DMS 273 treated with DMSO at 0.1 percent for 48 hours (cell line): ENCODE results near the gene GNAT1.

ENCODE experiments used
- DNase-seq: peaks from one replicate; lab custom pipeline; 2025; lab: John Stamatoyannopoulos, UW

GNAT1 gene

DNA sequence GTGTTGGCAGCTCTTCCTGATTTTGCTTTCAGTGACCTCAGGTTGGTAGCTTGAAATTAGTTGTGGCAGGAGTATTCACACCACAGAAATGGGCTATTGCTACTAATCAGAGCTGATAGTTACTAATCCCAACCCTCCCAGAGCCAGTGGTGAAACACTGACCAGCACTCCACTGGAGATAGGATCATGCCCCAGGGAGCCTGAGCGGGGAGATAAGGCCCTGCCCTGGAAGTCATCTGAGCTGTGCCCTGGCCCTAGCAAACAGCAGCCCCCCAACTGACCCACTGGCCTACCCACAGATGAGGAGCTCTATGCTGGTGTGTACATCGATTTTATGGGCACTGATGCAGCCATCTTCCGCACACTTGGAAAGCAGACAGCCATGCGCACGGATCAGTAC is 9.4 kb upstream of the GNAT1 start:
- no peak for DNase-seq

DNA sequence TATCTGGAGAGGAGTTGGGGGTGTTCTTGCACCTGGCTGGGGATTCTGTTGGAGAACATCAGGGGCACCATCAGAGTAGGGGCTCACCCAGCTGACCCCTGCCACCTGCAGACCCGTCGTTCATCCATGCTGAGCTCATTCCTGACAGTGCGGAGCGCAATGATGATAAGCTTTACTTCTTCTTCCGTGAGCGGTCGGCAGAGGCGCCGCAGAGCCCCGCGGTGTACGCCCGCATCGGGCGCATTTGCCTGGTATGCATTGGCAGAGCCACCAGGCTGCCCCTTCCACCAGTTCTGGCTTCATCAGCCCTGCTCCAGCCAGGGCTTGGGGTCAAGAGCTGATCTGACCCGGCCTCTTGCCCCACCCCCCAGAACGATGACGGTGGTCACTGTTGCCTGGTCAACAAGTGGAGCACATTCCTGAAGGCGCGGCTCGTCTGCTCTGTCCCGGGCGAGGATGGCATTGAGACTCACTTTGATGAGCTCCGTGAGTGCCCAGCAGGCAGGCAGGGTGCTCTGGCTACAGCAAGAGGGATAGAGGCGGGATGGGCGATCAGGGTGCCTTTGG is 8.8 kb upstream of the GNAT1 start:
- DNase-seq: no peak

DNA sequence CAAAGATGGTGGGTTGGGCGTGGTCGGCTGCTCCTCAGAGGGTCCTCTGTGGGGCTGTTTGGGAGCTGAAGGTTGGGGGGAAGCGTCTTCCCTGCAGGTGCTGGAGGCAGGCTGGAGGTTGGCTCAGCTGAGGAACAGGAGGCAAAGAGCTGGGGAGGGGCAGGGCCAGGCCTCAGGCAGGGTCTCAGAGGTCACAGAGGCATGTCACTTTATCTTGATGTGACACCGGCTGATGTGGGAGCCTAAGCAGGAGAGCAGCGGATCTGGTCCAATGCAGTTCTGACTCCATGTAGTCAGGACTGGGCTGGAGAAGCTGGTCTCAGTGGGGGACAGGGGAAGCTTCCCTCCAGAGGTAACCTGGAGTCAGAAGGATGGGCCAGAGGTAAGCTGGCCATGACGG is 7.7 kb upstream of the GNAT1 start:
- DNase-seq: no peak

DNA sequence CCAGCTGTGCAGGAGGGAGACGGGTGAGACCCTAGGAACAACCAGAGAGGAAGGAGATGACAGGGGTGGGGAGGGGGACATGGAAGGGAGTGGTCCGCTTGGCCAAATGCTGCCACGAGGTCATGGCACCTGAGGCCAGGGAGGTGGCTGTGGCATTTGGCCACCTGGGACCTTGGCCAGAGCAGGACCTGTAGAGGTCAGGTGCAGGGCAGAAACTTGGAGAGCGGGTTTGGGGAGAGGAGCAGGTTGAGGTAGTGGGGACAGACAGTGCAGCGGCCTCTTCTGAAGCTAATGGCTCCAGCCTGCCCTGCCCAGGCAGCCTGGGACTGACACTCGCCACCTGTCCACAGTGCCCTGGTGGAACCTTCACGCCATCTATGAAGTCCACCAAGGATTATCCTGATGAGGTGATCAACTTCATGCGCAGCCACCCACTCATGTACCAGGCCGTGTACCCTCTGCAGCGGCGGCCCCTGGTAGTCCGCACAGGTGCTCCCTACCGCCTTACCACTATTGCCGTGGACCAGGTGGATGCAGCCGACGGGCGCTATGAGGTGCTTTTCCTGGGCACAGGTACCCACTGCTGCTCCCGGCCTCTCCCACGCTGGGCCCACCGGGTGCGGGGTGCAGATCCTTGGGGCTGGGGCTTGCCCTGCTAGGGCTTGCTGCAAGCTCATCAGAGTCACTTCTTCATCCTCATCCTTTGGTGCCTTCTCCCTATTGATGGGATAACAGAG is 7.0 kb upstream of the GNAT1 start:
- DNase-seq: no peak

DNA sequence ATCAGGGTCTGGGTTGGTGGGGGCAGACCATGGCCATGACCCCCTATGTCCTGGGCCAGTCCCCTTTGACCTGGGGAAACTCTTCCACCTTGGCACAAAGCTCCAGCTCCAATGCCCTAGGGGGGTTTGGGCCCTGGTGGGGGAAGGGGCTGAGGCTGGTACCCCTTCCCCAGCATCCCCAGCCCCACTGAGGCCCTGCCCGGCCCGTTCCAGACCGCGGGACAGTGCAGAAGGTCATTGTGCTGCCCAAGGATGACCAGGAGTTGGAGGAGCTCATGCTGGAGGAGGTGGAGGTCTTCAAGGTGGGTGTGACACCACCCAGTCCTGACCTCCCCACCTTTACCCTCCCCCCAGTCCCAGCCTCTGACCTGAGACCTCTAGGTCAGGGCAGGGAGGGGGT is 6.2 kb upstream of the GNAT1 start:
- DNase-seq: no peak

DNA sequence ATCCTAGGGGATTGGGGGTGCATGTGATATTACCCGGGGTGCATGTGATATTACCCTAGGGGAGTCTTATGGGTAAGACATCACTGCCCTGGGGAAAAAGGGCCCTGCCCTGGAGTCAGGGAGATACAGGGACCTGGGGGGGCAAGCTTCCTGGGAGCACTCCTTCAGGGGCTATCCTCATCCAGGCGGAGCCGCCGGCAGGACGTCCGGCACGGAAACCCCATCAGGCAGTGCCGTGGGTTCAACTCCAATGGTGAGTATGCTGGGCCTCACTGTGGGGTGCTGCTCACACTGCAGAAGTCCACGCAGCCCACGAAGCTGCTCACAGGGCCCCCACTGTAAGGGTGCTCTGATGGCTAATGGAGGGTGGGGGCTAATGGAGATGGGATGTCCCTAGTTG is 5.3 kb upstream of the GNAT1 start:
- no peak for DNase-seq

DNA sequence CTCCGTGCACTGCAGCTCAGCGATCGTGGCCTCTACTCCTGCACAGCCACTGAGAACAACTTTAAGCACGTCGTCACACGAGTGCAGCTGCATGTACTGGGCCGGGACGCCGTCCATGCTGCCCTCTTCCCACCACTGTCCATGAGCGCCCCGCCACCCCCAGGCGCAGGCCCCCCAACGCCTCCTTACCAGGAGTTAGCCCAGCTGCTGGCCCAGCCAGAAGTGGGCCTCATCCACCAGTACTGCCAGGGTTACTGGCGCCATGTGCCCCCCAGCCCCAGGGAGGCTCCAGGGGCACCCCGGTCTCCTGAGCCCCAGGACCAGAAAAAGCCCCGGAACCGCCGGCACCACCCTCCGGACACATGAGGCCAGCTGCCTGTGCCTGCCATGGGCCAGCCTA is 3.7 kb upstream of the GNAT1 start:
- no peak for DNase-seq

DNA sequence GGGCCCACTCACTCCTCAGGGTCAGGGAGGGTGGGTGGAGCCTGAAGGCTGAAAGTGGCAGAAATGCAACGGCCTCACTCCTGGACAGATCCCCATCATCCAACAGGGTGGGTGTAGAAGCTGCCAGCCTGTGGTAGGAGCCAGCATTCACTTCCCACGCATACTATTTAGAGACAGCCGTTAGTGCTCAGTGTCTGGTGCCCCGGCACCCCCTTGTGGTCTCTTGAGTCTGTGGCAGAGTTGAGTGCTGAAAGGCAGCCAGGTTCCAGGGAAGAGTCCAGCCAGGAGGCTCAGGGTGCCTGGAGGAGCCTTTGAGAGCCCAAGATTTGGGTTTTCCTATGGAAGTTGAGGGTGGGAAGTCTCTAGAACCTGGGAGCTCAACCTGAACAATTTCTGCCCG is 2.1 kb upstream of the GNAT1 start:
- peak; percentile 32 for DNase-seq

DNA sequence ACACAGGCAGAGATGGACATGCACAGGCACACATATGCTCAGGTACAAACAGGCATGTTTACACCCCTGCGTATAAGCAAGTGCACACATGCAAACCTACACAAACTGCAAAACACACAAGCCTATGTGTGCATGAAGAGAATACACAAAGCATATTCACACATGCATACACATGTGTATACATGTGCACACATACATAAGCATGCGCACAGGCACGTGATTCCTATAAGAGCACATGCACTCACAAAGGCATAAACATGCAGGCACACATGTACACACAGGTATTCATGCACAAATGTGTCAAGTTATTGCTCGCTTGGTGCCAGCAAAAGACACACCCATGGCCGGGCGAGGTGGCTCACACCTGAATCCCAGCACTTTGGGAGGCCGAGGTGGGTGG is 1.4 kb upstream of the GNAT1 start:
- no peak for DNase-seq

DNA sequence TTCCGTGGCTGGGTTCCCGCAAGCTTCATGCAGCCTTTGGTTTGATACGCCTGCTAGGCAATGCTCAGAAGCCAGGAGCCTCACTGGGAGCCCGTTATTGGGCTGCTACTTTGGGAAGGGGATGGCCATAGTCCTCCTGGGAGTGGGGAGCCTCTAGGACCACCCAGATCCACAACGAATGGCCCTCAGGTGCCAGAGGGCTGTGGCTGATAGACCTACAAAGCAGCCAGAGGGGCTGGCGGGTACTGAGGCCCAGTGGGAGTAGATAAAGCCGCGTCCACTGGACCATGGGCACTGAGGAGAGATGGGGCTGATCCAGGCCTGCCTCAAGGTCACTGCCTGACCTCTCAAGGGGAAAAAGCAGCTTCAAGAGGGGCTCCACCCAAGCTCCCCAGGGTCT is 714 bp downstream of the GNAT1 start:
- DNase-seq: no peak

DNA sequence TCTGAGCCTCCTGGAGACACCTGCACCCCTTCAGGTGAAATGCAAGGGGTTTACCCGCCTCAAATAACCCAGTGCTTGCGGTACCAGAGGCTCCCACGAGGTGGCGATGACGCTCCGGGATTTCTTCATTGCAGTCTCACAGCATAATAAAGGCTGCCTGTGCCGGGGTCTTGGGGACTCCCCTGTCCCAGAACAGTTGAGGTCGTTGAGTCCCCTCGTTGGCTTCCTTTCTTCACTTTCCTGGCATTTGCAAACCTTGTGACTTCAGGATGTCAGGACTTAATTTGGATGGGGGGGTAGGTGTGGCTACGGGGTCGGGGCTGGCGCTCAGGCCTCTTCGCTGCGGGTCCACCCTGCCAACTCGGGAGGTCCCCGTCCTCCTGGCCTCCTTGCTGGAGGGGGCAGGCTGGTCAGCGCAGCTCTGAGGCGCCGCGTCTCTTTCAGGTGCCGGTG is 1.3 kb downstream of the GNAT1 start:
- no peak for DNase-seq

DNA sequence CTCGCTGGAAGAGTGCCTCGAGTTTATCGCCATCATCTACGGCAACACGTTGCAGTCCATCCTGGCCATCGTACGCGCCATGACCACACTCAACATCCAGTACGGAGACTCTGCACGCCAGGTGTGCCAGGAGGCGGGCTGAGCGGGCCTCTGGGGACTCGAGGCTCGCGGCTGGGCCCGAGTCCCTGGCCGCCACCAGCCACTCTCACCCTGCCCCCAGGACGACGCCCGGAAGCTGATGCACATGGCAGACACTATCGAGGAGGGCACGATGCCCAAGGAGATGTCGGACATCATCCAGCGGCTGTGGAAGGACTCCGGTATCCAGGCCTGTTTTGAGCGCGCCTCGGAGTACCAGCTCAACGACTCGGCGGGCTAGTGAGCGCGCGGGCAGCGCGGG is 1.9 kb downstream of the GNAT1 start:
- no peak for DNase-seq

DNA sequence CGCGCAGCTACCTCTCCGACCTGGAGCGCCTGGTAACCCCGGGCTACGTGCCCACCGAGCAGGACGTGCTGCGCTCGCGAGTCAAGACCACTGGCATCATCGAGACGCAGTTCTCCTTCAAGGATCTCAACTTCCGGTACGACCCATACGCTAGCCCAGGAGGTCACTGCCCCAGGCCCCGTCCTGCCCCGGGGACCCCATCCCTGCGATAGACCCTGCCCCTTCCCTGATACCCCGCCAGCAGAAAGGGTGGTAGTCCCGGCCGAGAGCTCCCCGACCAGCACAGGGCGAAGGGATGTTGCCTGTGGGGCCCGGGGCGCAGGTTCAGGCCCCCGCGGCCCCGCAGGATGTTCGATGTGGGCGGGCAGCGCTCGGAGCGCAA is 2.3 kb downstream of the GNAT1 start:
- DNase-seq: no peak

DNA sequence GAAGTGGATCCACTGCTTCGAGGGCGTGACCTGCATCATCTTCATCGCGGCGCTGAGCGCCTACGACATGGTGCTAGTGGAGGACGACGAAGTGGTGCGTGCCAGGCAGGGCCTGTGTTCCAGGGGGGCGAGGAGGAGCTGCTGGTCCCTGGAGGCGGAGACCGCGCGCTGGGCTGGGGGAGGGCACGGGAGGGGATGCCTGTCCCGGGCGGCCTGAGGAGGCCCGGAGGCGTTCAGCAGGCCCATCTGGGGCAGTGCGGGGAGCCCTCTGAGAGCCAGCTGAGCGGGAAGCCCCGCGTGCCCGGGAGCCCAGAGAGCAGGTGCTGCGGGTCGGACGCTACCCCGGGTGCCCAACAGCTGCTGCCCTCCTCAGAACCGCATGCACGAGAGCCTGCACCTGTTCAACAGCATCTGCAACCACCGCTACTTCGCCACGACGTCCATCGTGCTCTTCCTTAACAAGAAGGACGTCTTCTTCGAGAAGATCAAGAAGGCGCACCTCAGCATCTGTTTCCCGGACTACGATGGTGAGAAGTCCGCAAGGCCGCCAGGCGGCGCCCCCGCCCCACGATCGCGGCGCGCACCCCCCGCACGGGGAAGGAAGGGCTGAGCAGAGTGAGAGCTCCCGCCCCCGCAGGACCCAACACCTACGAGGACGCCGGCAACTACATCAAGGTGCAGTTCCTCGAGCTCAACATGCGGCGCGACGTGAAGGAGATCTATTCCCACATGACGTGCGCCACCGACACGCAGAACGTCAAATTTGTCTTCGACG is 2.9 kb downstream of the GNAT1 start:
- DNase-seq: no peak

DNA sequence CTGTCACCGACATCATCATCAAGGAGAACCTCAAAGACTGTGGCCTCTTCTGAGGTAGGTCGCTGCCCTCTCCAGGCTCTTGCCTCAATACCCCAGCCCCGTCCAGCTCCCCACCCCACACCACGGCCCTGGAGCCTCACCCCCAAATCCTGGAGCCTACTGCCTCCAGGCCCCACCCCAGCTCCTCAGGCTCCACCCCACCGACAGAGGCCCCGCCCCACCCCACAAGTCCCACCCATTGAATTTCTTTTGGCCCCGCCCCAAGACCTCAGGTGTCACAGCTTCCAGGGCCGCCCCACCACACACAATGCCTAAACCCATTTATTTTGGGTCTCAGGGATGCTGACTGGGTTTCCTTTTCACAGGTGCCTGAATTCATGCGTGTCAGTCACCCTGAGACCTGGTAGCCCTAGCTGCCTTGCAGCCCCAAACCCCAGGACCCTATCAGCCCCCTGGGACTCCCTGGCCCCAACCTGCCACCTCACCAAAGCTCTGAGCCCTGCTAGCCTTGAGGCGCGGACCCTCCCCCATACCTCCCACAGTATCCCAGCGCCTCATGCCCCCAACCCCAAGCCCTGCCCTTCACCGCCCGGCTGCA is 3.6 kb downstream of the GNAT1 start:
- DNase-seq: no peak

DNA sequence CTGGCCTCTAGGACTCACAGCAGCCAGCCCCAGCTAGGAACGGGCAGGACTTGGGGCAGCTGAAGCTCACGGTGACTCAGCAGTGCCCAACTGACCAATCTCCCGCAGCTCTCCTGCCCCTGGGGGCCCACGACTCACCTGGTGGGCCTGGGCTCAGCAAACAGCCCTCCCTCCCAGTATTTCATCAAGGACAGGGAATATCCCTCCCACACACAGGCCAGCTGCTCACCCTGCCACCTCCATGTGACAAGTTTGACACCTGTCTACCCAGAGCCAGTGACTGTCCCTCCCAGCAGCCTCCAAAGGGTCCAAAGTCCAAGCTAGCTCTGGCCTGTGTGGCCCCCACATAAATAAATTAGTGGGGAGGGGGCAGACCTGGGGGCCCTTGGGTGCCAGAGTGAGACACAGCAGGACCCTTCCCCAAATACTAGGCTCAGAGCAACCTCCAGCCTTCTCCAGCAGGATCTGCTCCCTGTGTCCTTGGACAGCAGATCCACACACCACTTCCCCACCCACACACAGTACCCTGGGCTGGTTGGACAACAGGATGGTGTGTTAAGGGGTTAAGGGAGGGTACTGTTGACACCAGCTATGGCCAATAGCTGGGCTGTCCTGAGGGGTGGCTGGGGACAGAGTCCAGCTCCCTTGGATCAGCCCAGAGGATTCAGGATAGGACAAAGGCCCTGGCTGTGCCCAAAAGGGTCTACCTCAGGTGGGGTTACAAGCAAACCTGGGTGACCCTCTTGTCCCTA is 4.3 kb downstream of the GNAT1 start:
- no peak for DNase-seq

DNA sequence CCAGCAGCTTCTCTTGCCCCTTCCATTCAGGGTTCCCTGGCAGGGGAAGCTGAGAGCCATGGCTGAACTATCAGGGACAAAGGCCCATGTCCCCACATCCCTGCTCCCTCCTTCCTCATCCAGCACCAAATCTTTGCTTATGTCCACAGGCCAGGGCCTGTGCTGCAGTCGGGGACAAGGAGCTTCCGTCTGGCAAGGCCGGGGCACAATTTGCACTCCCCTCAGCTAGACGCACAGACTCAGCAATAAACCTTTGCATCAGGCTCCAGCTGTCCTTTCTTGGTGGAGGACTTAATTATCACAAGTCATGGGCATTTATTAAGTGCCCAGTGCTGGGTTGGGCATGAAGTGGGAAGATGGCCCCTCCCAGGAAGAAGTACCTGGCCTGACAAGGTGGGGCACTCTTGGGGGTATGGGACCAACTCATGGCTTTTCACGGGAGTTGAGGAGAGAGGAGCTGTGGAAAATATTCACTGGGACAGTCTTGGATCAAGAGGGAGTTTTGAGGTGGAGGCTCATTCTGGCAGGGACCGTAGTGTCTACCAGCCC is 4.9 kb downstream of the GNAT1 start:
- DNase-seq: no peak

DNA sequence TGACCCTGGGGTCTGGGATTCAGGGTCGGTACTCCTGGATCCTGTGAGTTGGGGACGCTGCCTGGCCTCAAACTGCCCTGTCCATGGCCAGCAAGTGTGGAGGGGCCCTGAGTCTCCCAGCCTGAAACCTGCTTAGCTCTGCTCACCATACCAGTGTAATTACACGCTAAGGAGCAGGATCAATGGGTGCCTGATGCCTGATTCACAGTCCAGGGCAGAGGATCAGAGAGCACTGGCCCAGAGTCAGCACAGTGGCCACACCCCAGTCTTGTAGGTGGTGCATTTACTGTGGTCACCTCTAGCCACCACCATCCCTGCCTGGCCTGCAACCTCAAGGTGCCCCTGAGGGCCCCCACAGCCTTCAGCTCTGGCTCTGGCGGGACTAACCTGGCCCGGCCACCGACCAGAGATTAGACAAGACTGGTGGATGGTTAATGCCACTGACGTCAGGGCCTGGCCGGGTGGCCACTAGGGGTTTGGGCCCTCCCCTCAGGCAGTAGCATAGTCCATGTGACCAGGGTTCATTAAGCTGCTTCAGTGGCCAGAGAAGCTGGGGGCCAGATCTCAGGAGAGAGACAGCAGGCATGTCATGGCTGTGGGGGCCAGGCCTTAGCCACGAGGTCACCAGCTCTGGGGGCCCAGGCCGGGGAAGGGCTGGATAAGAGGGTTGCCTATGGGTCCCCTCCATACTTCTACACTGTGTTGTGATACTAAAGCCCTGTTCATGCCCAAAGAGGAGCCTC is 10.3 kb downstream of the GNAT1 start:
- no peak for DNase-seq

DNA sequence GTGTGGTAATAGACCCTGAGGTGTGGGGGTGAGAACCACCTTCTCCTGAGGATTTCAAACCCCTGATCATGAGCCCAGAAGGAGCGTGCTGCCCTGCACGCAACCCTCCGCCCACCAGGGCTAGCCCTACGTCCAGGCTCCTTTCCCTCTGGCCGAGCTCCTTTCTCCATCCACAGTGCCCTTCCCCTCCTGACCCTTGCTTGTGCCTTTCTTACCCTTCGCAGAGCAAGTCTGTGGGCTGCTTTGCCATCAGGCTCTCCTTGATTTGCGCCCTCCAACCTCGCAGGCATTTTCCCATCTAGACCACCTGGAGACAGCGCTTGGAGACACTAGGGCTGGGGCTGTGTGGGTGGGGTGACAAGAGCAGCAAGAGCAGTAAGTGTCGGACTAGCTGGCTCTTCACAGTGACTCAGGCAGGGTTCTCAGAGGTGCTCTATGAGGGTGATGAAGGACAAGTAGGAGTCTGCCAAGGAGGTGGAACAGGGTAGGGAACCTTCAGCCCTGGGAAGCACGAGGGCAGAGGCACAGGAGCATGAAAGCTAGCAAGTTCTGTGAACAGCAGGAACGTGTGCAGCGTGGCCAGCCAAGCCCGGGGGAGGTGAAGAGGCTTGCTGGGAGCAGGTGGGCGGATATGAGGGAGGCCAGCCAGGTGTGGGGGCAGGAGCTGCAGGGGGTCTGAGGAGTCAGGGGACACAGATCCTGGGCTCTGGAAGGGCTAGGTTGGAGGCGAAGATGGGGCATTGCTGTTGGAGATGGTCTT is 11.1 kb downstream of the GNAT1 start:
- DNase-seq: no peak

DNA sequence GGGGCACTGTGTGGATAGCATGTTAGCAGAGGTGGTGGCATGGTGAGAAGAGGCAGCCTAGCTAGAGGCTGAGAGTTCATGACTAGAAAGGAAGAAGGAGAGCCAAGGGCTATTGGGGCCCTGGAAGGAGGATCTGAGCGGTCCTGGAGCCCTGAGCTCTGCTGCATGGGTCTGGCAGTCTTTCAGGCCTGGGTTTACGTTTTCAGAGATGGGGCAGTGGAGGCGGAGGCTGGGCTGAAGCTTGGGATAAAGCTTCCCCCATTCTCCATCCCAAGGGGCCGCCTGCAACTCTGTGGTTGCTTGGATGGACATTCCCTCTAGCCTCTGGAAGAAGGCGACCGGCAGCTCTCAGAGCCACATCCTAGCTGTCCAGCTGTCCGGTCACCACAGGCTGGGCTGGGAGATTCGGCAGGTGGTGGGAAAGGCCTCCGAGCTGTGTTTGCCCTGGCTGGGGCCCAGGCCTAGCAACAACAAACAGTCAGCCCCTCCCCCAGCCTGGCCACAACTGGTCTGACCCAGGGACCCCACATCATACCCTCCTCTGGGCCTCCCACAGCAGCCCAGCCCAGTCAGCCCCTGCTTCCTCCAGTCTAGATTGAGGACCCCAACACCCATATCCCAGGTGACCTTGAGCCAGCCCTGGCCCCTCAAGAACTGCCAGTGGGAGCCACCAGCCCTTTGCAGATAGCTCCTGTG is 11.9 kb downstream of the GNAT1 start:
- DNase-seq: no peak
